GM23248 (cell line): ENCODE results near the gene ULK3. TPM values are rescaled to one million over a fixed set of nuclear protein-coding genes. Genes with fewer than 3 reads are reported as not detected.

Source experiments
- DNase-seq: peaks from one replicate; pipeline ENCODE4 v3.0.0-alpha.2; 2015
- H2AFZ ChIP-seq: fragments of 200-600 bp; sonication (generic); 2 replicates; pipeline ENCODE4 v1.6.1; 2016; ENCODE audit warnings: antibody characterized with exemption
- H3F3A ChIP-seq: fragments of 200-600 bp; sonication (generic); 2 replicates; pipeline ENCODE4 v1.6.1; 2016; ENCODE audit warnings: mild to moderate bottlenecking, antibody characterized with exemption, mixed run types; ENCODE audit not compliant: insufficient read depth
- H3K27ac ChIP-seq: fragments of 200-600 bp; sonication (generic); 2 replicates; pipeline ENCODE4 v1.5.1; 2016; ENCODE audit warnings: mild to moderate bottlenecking
- H3K27me3 ChIP-seq: fragments of 200-600 bp; sonication (generic); replicated peaks from 2 replicates; pipeline ENCODE4 v1.6.1; 2016; ENCODE audit warnings: mild to moderate bottlenecking; ENCODE audit not compliant: insufficient read depth
- H3K36me3 ChIP-seq: fragments of 200-600 bp; sonication (generic); 2 replicates; pipeline ENCODE4 v1.6.1; 2016; ENCODE audit warnings: low read depth, mild to moderate bottlenecking
- H3K4me1 ChIP-seq: fragments of 200-600 bp; sonication (generic); 2 replicates; pipeline ENCODE4 v1.6.1; 2016; ENCODE audit warnings: mild to moderate bottlenecking; ENCODE audit not compliant: insufficient read depth
- H3K4me2 ChIP-seq: fragments of 200-600 bp; sonication (generic); one replicate; pipeline ENCODE4 v1.6.1; 2016; ENCODE audit warnings: mild to moderate bottlenecking; ENCODE audit not compliant: unreplicated experiment
- H3K4me3 ChIP-seq: fragments of 200-600 bp; sonication (generic); 2 replicates; pipeline ENCODE4 v1.5.1; 2016; ENCODE audit warnings: mild to moderate bottlenecking
- H3K79me2 ChIP-seq: fragments of 200-600 bp; sonication (generic); 2 replicates; pipeline ENCODE4 v1.6.1; 2016; ENCODE audit warnings: mild to moderate bottlenecking; ENCODE audit not compliant: insufficient read depth
- H3K9ac ChIP-seq: fragments of 200-600 bp; sonication (generic); 2 replicates; pipeline ENCODE4 v1.6.1; 2016; ENCODE audit warnings: mild to moderate bottlenecking
- H3K9me2 ChIP-seq: fragments of 200-600 bp; sonication (generic); 2 replicates; pipeline ENCODE4 v1.6.1; 2016; ENCODE audit warnings: mixed run types, mild to moderate bottlenecking, moderate library complexity; ENCODE audit not compliant: insufficient read depth
- H3K9me3 ChIP-seq: fragments of 200-600 bp; sonication (generic); one replicate; pipeline ENCODE4 v1.6.1; 2017; ENCODE audit warnings: low read depth
- H4K20me1 ChIP-seq: fragments of 200-600 bp; sonication (generic); 2 replicates; pipeline ENCODE4 v1.6.0; 2016; ENCODE audit not compliant: insufficient read depth
- EZH2 ChIP-seq: fragments of 200-600 bp; sonication (generic); IDR thresholded peaks from 2 replicates; pipeline ENCODE4 v1.6.1; 2018; ENCODE audit warnings: antibody characterized with exemption, mild to moderate bottlenecking; ENCODE audit not compliant: insufficient read depth, poor library complexity, severe bottlenecking
- EZH2phosphoT487 ChIP-seq: fragments of 200-600 bp; sonication (generic); IDR thresholded peaks from 2 replicates; pipeline ENCODE4 v1.6.1; 2018; ENCODE audit warnings: antibody characterized with exemption, moderate library complexity, mild to moderate bottlenecking, low read depth; ENCODE audit not compliant: insufficient read depth
- WGBS, 2 experiments: methylation state at CpG; one replicate each; pipeline ENCODE4 v1.1.6; 2015 to 2017; ENCODE audit warnings: low lambda C conversion rate in 2 of 2, low coverage in 1 of 2; ENCODE audit errors: missing lambda C conversion rate in 2 of 2; 5-methylcytosine and 5-hydroxymethylcytosine counted together
- in situ Hi-C: fragments of 300-500 bp; cut with MboI; formaldehyde crosslinking; loops from 2 replicates; pipeline ENCODE4 v1.15.0; 2020
- polyA plus RNA-seq: library from polyadenylated mRNA; unstranded; fragments of >200 nt; fragmentation: Nextera tagmentation; extraction: Ambion mirVana; gene quantifications from 2 replicates; pipeline ENCODE4 v1.2.1, GENCODE V29; 2016
- total RNA-seq: library from RNA; depleted of rRNA; stranded (reverse); fragments of >200 nt; shearing (Covaris generic); gene quantifications from 2 replicates; pipeline ENCODE4 v1.2.3, GENCODE V29; 2014

Gene ULK3
- total and polyA plus RNA-seq, 2 experiments from 2014 or later: 14.6 to 30.3 TPM

- Histone ChIP-seq H3K4me3 (no peak overlapping the region), H3K9ac (no peak overlapping the region), H3K9me3 (no peaks in the 10 kb centered on the region), H3K9me2 (no peaks in the 10 kb centered on the region), H3K4me1 (peaks cover 7% of the 10 kb centered on the region; the same call in 1 of the 2 replicates), H3F3A (no peaks in the 10 kb centered on the region), H3K36me3 (no peaks in the 10 kb centered on the region), H3K79me2 (no peaks in the 10 kb centered on the region), H2AFZ (no peak overlapping the region), H3K4me2 (no peak overlapping the region), H3K27ac (no peak overlapping the region), H3K27me3 (no peaks in the 10 kb centered on the region), H4K20me1 (no peaks in the 10 kb centered on the region)
- WGBS, 2 experiments: 80 to 85% methylated on average over 11 of the region's 11 CpGs
- TF ChIP-seq EZH2phosphoT487 (no peak), EZH2 (no peak)
- no peak for DNase-seq
- in situ Hi-C loops: no loop called here
Measured at GRCh38 chr15:74838746-74839525, 4.0 kb downstream of the ULK3 start.

- no peaks in the 10 kb centered on the region for H3K27me3 ChIP-seq
- no peaks in the 10 kb centered on the region for H4K20me1 ChIP-seq
- WGBS, 2 experiments: 82 to 83% methylated on average over 6 to 10 of the region's 10 CpGs
- H3K36me3 ChIP-seq: no peaks in the 10 kb centered on the region
- H3K9me3 ChIP-seq: no peaks in the 10 kb centered on the region
- in situ Hi-C loops: no loop called here
- TF ChIP-seq EZH2phosphoT487 (no peak), EZH2 (no peak)
- H3F3A ChIP-seq: no peaks in the 10 kb centered on the region
- no peak overlapping the region for H3K9ac ChIP-seq
- no peak overlapping the region for H3K27ac ChIP-seq
- H3K79me2 ChIP-seq: no peaks in the 10 kb centered on the region
- no peaks in the 10 kb centered on the region for H3K9me2 ChIP-seq
- no peak overlapping the region for H3K4me2 ChIP-seq
- DNase-seq: no peak
- H3K4me1 ChIP-seq: 0 out of 2 replicates have a peak, but pooled peaks cover 3% of the 10 kb centered on the region
- no peak overlapping the region for H2AFZ ChIP-seq
- no peak overlapping the region for H3K4me3 ChIP-seq
Measured at GRCh38 chr15:74838137-74838516, 4.8 kb downstream of the ULK3 start.

GRCh38 chr15:74837482-74838136 is 5.3 kb downstream of the ULK3 start:
- H3K4me2 ChIP-seq: no peak overlapping the region
- WGBS, 2 experiments: 85 to 89% methylated on average over 14 to 15 of the region's 15 CpGs
- no peaks in the 10 kb centered on the region for H3K36me3 ChIP-seq
- no peaks in the 10 kb centered on the region for H3K9me2 ChIP-seq
- no peaks in the 10 kb centered on the region for H3K27me3 ChIP-seq
- no peaks in the 10 kb centered on the region for H4K20me1 ChIP-seq
- no peak overlapping the region for H3K4me3 ChIP-seq
- H3K4me1 ChIP-seq: 0 out of 2 replicates have a peak, but pooled peaks cover 3% of the 10 kb centered on the region
- H2AFZ ChIP-seq: no peak overlapping the region
- H3K9ac ChIP-seq: no peak overlapping the region
- no peaks in the 10 kb centered on the region for H3K9me3 ChIP-seq
- no peaks in the 10 kb centered on the region for H3K79me2 ChIP-seq
- H3K27ac ChIP-seq: no peak overlapping the region
- in situ Hi-C loops: no loop called here
- TF ChIP-seq EZH2phosphoT487: no peak
- no peak for TF ChIP-seq EZH2
- DNase-seq: no peak
- no peaks in the 10 kb centered on the region for H3F3A ChIP-seq

- TF ChIP-seq EZH2 (no peak), EZH2phosphoT487 (no peak)
- Histone ChIP-seq H3K4me2 (no peak overlapping the region), H3K9ac (no peak overlapping the region), H2AFZ (no peak overlapping the region), H3F3A (no peaks in the 10 kb centered on the region), H3K27me3 (no peaks in the 10 kb centered on the region), H3K4me3 (no peak overlapping the region), H3K4me1 (no peaks in the 10 kb centered on the region), H3K27ac (no peak overlapping the region), H4K20me1 (no peaks in the 10 kb centered on the region), H3K9me2 (no peaks in the 10 kb centered on the region), H3K79me2 (no peaks in the 10 kb centered on the region), H3K9me3 (no peaks in the 10 kb centered on the region), H3K36me3 (no peaks in the 10 kb centered on the region)
- no peak for DNase-seq
- in situ Hi-C loops: no loop called here
- 69 to 88% methylated on average over 6 to 7 of the region's 7 CpGs for WGBS, 2 experiments
Measured at GRCh38 chr15:74836846-74837245, 6.1 kb downstream of the ULK3 start.
